ENCODE results near the gene PAN3. TPM values are rescaled to one million over a fixed set of nuclear protein-coding genes. Genes with fewer than 3 reads are reported as not detected.

Gene PAN3
- total RNA-seq (81.4 TPM), polyA plus RNA-seq (1 to 10 TPM; 3.1 to 4.6 (median 3.5) TPM)

GRCh38 chr13:28138012-28138755 lies at the start of gene PAN3:
TSS of gene PAN3 (plus strand) at chr13:28138545. CDS start at chr13:28138658, 113 bp downstream.
- Histone ChIP-seq H3K9me3 (ENCODE audit: control insufficient read depth in 2 of 2, low read length in 2 of 2) (no peaks in the 10 kb centered on the region), H3K4me1 (ENCODE audit: control insufficient read depth, insufficient read depth, low read length, poor library complexity, severe bottlenecking) (peaks cover 39% of the 10 kb centered on the region), H3K4me3 (ENCODE audit: low read depth, low read length) (peak within 1 kb of the TSS; percentile 94), H3K27me3 (ENCODE audit: control insufficient read depth, insufficient read depth, low read length) (no peaks in the 10 kb centered on the region), H3K36me3 (ENCODE audit: control insufficient read depth, insufficient read depth, low read length) (no peaks in the 10 kb centered on the region), H3K27ac (ENCODE audit: insufficient read depth, low read length, poor library complexity, severe bottlenecking) (peak within 1 kb of the TSS; percentile 97)
- peak; percentile 90 to 95 (median 92) for DNase-seq
- peak within 1 kb of the TSS; percentile 91 to 100 (median 94) for H3K4me3 Mint-ChIP-seq
- peaks cover 7% of the 10 kb centered on the region for H3K27me3 Mint-ChIP-seq
- H3K27ac Mint-ChIP-seq, result peak within 1 kb of the TSS; percentile 96 to 98 (median 97)
- peak; percentile 64 to 67 for ATAC-seq (ENCODE audit: low read depth in 2 of 2)
- peaks cover 0 to 1% (median 0%) of the 10 kb centered on the region in 7 donors for H3K9me3 Mint-ChIP-seq
- H3K4me1 Mint-ChIP-seq, result peaks cover 35 to 65% (median 48%) of the 10 kb centered on the region in 4 donors
- no peaks in the 10 kb centered on the region for H3K36me3 Mint-ChIP-seq

GRCh38 chr13:28089065-28089464 lies 49.3 kb upstream of the PAN3 start:
- ATAC-seq (ENCODE audit: low read depth in 2 of 2) (no peak), DNase-seq (no peak)
- Histone ChIP-seq H3K4me3 (ENCODE audit: low read depth, low read length) (no peak overlapping the region), H3K9me3 (ENCODE audit: control insufficient read depth in 2 of 2, low read length in 2 of 2) (no peaks in the 10 kb centered on the region), H3K27me3 (ENCODE audit: control insufficient read depth, insufficient read depth, low read length) (peaks cover 5% of the 10 kb centered on the region), H3K27ac (ENCODE audit: insufficient read depth, low read length, poor library complexity, severe bottlenecking) (no peak overlapping the region), H3K36me3 (ENCODE audit: control insufficient read depth, insufficient read depth, low read length) (no peaks in the 10 kb centered on the region), H3K4me1 (ENCODE audit: control insufficient read depth, insufficient read depth, low read length, poor library complexity, severe bottlenecking) (no peaks in the 10 kb centered on the region)
- Mint-ChIP-seq H3K36me3 (no peaks in the 10 kb centered on the region), H3K4me3 (no peak overlapping the region), H3K4me1 (peaks cover 0 to 4% (median 0%) of the 10 kb centered on the region in 4 donors), H3K9me3 (peaks cover 0 to 7% (median 0%) of the 10 kb centered on the region in 7 donors), H3K27me3 (peaks cover 26% of the 10 kb centered on the region), H3K27ac (no peak overlapping the region)

- H3K4me1 Mint-ChIP-seq, result peaks cover 0 to 4% (median 0%) of the 10 kb centered on the region in 4 donors
- no peak for ATAC-seq (ENCODE audit: low read depth in 2 of 2)
- no peaks in the 10 kb centered on the region for H3K36me3 Mint-ChIP-seq
These were observed 45.9 kb upstream of the PAN3 start for GRCh38 chr13:28092431-28092830.

DNA sequence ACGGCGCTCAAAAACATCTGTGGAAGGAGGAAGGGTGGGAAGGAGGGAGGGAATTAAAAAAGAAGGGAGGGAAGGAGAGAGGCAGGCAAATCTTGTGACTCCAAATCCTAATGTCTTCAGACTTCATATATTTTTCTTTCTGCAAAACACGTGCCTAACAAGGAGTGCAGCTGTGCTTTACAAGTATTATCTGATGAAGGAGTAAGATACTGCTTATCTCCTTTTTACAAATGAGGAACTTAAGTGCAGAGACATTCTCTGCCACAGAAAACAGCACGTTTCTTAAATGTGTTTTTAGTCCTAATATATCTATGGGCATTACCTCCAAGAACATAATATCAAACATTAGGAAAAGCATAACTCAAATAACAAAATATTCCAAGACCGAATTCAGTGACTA lies 44.5 kb upstream of the PAN3 start:
- Mint-ChIP-seq H3K4me1 (peaks cover 0 to 4% (median 0%) of the 10 kb centered on the region in 4 donors), H3K27ac (no peak overlapping the region), H3K9me3 (peaks cover 0 to 9% (median 0%) of the 10 kb centered on the region in 7 donors), H3K27me3 (peaks cover 66% of the 10 kb centered on the region), H3K36me3 (no peaks in the 10 kb centered on the region), H3K4me3 (no peak overlapping the region)
- Histone ChIP-seq H3K4me3 (ENCODE audit: low read depth, low read length) (no peak overlapping the region), H3K4me1 (ENCODE audit: control insufficient read depth, insufficient read depth, low read length, poor library complexity, severe bottlenecking) (no peaks in the 10 kb centered on the region), H3K9me3 (ENCODE audit: control insufficient read depth in 2 of 2, low read length in 2 of 2) (no peaks in the 10 kb centered on the region), H3K27me3 (ENCODE audit: control insufficient read depth, insufficient read depth, low read length) (peaks cover 22% of the 10 kb centered on the region), H3K36me3 (ENCODE audit: control insufficient read depth, insufficient read depth, low read length) (no peaks in the 10 kb centered on the region), H3K27ac (ENCODE audit: insufficient read depth, low read length, poor library complexity, severe bottlenecking) (no peak overlapping the region)
- ATAC-seq (ENCODE audit: low read depth in 2 of 2), result no peak
- DNase-seq, result no peak

More at GRCh38 chr13:28092431-28092830, 45.9 kb upstream of the PAN3 start:
- no peak overlapping the region for H3K4me3 Mint-ChIP-seq
- peaks cover 51% of the 10 kb centered on the region for H3K27me3 Mint-ChIP-seq
- Histone ChIP-seq H3K36me3 (ENCODE audit: control insufficient read depth, insufficient read depth, low read length) (no peaks in the 10 kb centered on the region), H3K27ac (ENCODE audit: insufficient read depth, low read length, poor library complexity, severe bottlenecking) (no peak overlapping the region), H3K27me3 (ENCODE audit: control insufficient read depth, insufficient read depth, low read length) (peaks cover 12% of the 10 kb centered on the region), H3K4me1 (ENCODE audit: control insufficient read depth, insufficient read depth, low read length, poor library complexity, severe bottlenecking) (no peaks in the 10 kb centered on the region), H3K9me3 (ENCODE audit: control insufficient read depth in 2 of 2, low read length in 2 of 2) (no peaks in the 10 kb centered on the region), H3K4me3 (ENCODE audit: low read depth, low read length) (no peak overlapping the region)
- no peak overlapping the region for H3K27ac Mint-ChIP-seq
- DNase-seq, result no peak
- peaks cover 0 to 9% (median 0%) of the 10 kb centered on the region in 7 donors for H3K9me3 Mint-ChIP-seq

- Histone ChIP-seq H3K27me3 (ENCODE audit: control insufficient read depth, insufficient read depth, low read length) (peaks cover 25% of the 10 kb centered on the region), H3K4me1 (ENCODE audit: control insufficient read depth, insufficient read depth, low read length, poor library complexity, severe bottlenecking) (no peaks in the 10 kb centered on the region), H3K9me3 (ENCODE audit: control insufficient read depth in 2 of 2, low read length in 2 of 2) (peaks cover 0 to 2% of the 10 kb centered on the region in 2 experiments), H3K36me3 (ENCODE audit: control insufficient read depth, insufficient read depth, low read length) (no peaks in the 10 kb centered on the region), H3K4me3 (ENCODE audit: low read depth, low read length) (no peak overlapping the region), H3K27ac (ENCODE audit: insufficient read depth, low read length, poor library complexity, severe bottlenecking) (no peak overlapping the region)
- Mint-ChIP-seq H3K4me3 (no peak overlapping the region), H3K36me3 (no peaks in the 10 kb centered on the region), H3K4me1 (peaks cover 0 to 4% (median under 1%) of the 10 kb centered on the region in 4 donors), H3K9me3 (peaks cover 0 to 8% (median 0%) of the 10 kb centered on the region in 7 donors), H3K27me3 (peaks cover 70% of the 10 kb centered on the region), H3K27ac (no peak overlapping the region)
- DNase-seq, result no peak
- ATAC-seq (ENCODE audit: low read depth in 2 of 2), result no peak
These were observed 44.0 kb upstream of the PAN3 start for GRCh38 chr13:28094306-28094705.

DNA sequence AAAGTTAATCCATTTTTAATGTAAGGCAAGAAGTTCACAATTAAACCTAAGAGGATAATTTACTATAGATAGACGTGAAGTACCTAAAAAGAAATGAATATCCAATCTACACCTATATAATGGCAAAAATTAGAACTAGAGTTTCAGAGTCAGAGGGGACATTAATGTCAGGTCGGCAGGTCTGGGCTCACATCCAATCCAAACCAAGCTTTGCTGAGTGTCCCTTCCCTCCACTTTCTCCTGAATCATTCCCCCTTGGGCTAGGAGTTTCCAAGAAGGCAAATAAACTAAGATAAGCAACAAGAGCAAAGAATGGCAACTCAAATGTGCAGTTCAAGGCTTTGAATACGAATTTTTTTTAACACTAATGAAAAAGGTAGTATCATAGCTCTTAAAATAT lies 40.8 kb upstream of the PAN3 start:
- no peaks in the 10 kb centered on the region for H3K36me3 Mint-ChIP-seq
- Histone ChIP-seq H3K4me3 (ENCODE audit: low read depth, low read length) (no peak overlapping the region), H3K27me3 (ENCODE audit: control insufficient read depth, insufficient read depth, low read length) (peaks cover 40% of the 10 kb centered on the region), H3K36me3 (ENCODE audit: control insufficient read depth, insufficient read depth, low read length) (no peaks in the 10 kb centered on the region), H3K9me3 (ENCODE audit: control insufficient read depth in 2 of 2, low read length in 2 of 2) (peaks cover 0 to 2% of the 10 kb centered on the region in 2 experiments), H3K27ac (ENCODE audit: insufficient read depth, low read length, poor library complexity, severe bottlenecking) (no peak overlapping the region), H3K4me1 (ENCODE audit: control insufficient read depth, insufficient read depth, low read length, poor library complexity, severe bottlenecking) (peaks cover 13% of the 10 kb centered on the region)
- peaks cover 0 to 4% (median 0%) of the 10 kb centered on the region in 7 donors for H3K9me3 Mint-ChIP-seq
- no peak for DNase-seq
- H3K27ac Mint-ChIP-seq, result no peak overlapping the region
- H3K4me1 Mint-ChIP-seq, result peaks cover 5 to 9% (median 6%) of the 10 kb centered on the region in 4 donors
- no peak for ATAC-seq (ENCODE audit: low read depth in 2 of 2)
- peaks cover 85% of the 10 kb centered on the region for H3K27me3 Mint-ChIP-seq
- H3K4me3 Mint-ChIP-seq, result no peak overlapping the region

DNA sequence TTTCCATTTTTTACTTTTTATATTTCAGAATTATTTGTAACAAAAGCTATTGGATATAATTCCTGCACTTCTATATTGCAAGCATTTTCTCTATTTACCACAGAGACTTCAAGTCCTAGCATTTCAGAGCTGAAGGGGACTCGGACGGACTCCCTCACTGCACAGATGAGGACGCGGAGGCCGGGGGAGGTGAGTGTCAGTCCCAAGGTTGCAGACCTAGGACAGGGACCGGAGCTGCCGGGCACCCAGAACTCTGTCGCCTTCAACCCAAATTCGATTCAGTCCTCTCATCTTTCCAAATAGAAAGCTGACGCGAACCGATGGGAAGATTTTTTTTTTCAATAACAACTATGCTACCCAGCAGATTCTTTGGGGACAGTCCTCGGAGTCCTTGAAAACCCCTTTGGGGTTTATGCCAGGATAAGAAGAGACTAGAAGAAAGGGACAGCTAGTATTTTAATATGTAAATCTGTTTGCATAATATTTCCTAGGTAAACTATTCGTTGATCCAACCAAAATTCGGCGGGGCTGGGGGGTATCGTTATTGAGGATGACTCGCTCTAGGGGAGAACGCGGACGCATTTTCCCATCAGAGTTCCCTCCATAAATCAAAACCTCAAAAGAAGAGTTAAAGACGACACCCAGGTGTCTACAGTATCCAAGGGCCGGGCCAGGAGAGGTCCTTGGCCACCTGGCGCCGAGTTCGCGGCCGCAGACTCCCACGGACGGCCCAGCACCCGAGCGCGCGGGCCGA lies 38.8 kb upstream of the PAN3 start:
- H3K27me3 ChIP-seq (ENCODE audit: control insufficient read depth, insufficient read depth, low read length), result peaks cover 42% of the 10 kb centered on the region
- Mint-ChIP-seq H3K4me3 (peak overlapping the region; percentile 49 to 78 (median 68)), H3K27ac (no peak overlapping the region), H3K9me3 (peaks cover 0 to 2% (median 0%) of the 10 kb centered on the region in 7 donors), H3K36me3 (no peaks in the 10 kb centered on the region), H3K4me1 (peaks cover 3 to 9% (median 5%) of the 10 kb centered on the region in 4 donors), H3K27me3 (peaks cover 79% of the 10 kb centered on the region)
- H3K4me1 ChIP-seq (ENCODE audit: control insufficient read depth, insufficient read depth, low read length, poor library complexity, severe bottlenecking), result peaks cover 13% of the 10 kb centered on the region
- ATAC-seq (ENCODE audit: low read depth in 2 of 2) (no peak), DNase-seq (peak in 1 of 3 donors; percentile 1)
- H3K27ac ChIP-seq (ENCODE audit: insufficient read depth, low read length, poor library complexity, severe bottlenecking), result no peak overlapping the region
- no peaks in the 10 kb centered on the region for H3K36me3 ChIP-seq (ENCODE audit: control insufficient read depth, insufficient read depth, low read length)
- no peak overlapping the region for H3K4me3 ChIP-seq (ENCODE audit: low read depth, low read length)
- peaks cover 0 to 2% of the 10 kb centered on the region in 2 experiments for H3K9me3 ChIP-seq (ENCODE audit: control insufficient read depth in 2 of 2, low read length in 2 of 2)
